EL (cell line): ENCODE results near the gene FKBP7.
"Not testable (repeated sequence)": the region's sequence is repeated elsewhere in the genome, so short reads cannot be mapped to it uniquely, and the experiment has no call there.

Experiments used
- DNase-seq: peaks from one replicate; pipeline ENCODE4 v3.0.0-alpha.2; 2016

FKBP7 gene

DNA sequence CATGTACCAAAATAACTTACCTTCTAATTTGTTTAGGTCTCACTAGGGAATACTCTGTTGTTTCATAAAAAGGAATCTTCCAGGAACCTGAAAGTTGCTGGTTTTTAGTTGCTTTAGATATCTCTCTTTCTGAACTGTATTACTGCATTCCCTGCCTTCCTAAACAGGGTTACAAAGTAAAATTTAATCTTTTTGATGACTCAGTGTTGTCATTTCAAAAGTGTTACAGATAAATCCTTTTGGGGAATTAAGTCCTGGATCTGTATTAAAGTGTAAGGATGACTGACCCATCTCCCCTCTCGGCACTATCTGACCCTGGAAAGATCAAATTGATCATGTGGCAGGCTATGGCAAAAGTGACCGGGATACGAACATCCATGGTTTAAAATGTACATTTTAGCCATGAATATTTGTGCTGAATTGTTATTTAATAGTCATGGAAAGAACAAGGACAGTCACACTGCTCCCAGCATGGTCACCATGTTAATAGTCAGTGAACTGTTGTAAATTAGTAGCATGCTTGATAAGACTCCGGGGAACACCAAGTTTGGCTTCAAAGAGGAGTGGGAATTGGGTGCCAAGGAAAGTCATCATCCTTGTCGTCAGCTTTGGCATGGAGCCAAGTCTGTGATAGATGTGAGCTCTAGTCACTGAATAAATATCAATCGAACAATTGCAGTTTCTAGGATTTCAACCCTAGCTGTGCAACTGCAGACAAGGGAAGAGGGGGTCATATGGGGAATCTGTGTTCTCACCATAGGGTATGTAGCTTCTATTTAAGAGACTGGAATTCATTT lies 6.0 kb upstream of the FKBP7 start:
- DNase-seq, result peak; percentile 13

GRCh38 chr2:178482437-178482836 lies 4.0 kb upstream of the FKBP7 start:
- DNase-seq, result no peak

DNA sequence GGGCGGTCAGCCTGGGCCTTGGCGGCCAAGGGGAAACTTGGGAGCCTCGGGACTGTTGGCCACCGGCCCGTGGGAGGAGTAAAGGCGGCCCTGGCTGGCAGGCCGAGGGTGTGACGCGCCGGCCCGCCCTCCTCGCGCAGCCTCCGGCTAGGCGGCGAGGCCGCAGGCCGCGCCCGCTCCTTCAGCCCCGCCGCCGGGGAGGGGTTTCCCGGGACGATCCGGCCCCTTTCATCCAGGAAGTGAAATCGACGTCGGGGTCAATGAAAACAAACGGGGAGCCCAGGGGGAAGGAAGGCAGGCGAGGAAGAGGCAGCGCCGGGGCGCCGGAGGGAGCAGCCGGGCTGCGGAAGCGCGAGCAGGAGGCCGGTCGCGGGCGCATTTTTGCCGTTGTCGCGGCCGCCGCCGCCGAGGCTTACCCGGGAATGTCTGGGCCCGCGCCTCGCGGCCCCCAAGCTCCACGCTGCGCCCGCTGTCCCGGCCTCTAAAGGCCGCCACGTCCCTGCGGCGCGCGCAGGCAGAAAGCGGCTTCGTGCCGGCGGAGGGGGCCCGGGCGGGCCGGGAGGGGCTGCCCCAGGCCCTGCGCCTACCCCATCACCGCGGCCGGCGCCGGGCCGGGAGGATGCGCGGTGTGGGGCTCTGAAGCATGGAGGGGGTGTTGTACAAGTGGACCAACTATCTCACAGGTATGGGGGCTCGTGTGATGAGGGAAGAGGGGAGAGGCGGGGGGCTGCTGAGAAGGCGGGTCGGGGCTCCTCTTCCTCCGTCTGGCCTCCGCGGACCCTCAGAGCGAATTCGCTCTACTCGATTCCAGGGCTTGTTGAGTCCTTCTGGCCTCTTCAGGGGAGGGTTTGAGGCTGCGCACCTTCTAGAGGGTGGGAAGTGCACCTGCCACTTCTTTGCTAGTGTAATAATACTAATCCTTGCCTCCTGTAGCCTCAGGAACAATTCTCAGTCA lies 2.1 kb upstream of the FKBP7 start, which contains the start of gene PLEKHA3:
PLEKHA3 (plus strand) TSS at position 231 of the 955 bp plus-strand sequence; CDS start at position 644, 413 bp downstream.
- DNase-seq, result peak; percentile 98

- no peak for DNase-seq
Observed at GRCh38 chr2:178479758-178480226, 1.4 kb upstream of the FKBP7 start.

DNA sequence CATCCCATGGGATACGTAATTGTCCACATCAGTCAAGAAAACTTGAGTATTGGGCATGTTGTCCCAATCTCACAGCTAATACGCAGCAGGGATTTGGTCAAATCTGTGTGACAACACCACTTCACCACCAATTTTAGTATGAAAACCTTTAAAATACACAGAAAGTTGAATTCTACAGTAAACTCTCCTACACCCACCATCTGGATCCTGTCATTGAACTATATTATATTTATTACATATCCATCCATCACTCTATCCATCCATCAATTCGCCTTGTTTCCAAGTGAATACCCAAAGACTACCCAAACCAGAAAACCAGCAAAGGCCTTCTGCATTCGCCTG lies 846 bp upstream of the FKBP7 start:
- DNase-seq, result no peak

DNA sequence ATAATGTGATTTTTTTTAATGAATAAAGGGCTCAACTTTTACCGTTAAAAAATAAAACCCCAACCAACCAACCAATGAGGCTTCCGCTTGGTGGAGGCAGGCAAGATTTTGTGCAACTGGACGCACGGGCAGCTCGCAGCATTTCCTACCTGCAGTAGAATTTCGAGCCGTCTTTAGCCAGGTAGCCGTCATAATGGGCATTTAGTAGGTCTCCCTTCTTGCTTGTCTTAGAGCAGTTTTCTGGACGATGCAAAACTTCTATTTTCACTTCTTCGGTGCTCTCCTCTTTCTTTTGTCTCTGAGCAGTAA lies 316 bp downstream of the FKBP7 start:
- DNase-seq, result no peak

DNA sequence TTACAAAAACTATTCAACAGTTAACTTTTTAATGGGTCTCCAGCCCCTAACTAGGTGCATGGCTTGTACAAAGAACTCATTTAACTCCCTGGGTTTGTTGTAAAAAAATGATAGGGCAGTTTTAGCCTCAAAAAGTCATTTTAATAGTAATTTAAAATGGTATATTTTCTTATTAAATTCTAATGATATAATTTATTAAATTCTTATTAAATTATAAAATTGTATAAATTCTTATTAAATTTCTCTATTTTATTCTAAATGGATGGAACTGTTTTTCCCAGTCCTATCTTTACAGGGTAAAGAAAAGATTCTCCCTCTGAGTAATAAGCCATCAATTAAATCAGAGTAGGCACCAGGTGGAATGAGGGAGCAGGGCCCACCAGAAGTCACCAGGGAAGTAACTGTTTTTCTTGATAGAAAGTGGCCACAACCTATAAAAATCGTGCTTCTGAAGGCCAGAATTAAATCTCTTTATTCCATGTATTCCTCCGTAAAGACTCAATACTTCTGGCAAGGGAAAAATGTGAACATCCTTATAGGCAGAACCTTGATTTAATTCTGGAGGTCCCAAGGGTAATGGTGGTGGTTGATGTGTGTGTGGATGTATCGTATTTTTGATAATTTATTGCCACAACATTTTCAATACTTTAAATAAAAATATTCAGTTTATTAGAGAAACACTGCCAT lies 814 bp downstream of the FKBP7 start:
- DNase-seq, result no peak

GRCh38 chr2:178476477-178476876 lies 1.9 kb downstream of the FKBP7 start:
- DNase-seq, result no peak

DNA sequence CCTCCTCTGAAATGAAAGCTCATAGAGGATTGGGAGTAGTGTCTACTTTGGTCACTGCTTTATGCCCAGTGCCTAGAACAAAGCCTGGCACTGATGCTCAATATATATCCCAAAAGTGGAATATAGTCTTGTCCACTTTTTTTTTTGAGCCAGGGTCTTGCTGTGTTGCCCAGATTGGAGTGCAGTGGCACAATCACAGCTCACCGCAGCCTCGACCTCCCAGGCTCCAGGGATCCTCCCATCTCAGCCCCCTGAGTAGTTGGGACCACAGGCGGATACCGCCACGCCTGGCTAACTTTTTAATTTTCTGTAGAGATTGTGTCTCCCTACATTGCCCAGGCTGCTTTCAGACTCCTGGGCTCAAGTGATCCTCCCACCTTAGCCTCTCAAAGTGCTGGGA lies 3.8 kb downstream of the FKBP7 start:
- no peak for DNase-seq

- peak; percentile 39 for DNase-seq
Observed at GRCh38 chr2:178473931-178474330, 4.5 kb downstream of the FKBP7 start.

- no peak for DNase-seq
Observed at GRCh38 chr2:178473373-178473772, 5.0 kb downstream of the FKBP7 start.

DNA sequence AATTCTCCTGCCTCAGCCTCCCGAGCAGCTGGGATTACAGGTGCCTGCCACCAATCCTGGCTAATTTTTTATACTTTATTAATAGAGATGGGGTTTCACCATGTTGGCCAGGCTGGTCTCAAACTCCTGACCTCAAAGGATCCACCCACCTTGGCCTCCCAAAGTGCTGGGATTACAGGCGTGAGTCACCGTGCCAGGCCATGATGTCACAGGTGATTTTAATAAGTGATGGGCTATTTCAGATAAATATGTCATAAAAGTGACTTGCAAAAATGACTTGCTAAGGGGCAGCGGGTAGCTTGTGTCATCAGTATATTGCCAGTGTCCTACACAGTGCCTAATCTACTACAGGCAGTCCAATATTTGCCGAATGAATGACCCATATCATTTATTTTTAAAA lies 7.1 kb downstream of the FKBP7 start:
- DNase-seq, result not testable (repeated sequence)

DNA sequence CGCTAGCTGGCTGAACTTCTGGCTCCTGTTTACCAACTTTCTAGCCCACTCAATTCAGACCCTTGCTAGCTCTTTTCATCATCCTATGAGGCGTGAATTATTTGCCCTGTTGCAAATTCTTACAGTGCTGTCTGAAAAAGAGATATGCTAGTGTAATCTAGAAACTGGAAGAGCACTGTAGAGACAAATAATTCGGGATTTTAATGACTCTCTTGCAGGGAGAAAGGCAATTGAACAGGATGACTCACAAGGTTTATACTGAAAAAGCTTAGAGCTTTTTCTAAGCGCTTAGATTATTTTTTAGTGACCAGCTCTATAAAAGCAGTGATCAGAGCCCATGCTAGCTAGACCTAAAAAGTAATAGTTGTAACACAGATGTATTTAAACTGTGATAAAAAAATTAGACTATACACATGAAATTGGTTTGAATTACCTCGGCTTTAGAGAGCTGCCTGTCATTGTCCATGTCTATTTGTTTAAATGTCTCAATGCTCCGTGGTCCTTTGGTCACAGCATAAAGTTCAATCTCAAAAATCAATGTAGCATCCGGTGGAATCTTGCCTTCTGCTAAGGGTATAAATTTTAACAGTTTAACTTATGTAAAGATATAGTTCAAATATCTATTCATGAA lies 9.1 kb downstream of the FKBP7 start:
- no peak for DNase-seq

DNA sequence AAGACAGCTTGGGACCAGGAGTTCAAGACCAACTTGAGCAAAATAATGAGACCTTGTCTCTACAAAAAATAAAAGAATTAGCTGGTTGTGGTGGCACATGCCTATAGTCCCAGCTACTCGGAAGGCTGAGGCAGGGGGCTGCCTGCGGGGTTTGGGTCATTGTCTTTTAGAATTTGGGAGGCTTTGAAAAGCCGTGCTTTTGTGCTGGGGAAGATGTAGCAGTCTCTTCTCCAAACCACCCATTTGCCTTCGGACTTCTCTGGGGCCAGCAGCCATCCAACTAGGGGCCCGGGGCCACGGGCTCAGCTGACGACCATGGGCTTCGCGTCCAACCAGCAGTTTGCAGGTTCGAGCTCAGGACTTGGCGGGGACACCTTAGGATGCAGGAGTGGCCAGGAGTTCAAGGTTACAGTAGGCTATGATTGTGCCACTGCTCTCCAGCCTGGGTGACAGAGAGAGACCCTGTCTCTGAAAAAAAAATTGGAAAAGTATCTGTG lies 21.0 kb downstream of the FKBP7 start:
- DNase-seq, result no peak

DNA sequence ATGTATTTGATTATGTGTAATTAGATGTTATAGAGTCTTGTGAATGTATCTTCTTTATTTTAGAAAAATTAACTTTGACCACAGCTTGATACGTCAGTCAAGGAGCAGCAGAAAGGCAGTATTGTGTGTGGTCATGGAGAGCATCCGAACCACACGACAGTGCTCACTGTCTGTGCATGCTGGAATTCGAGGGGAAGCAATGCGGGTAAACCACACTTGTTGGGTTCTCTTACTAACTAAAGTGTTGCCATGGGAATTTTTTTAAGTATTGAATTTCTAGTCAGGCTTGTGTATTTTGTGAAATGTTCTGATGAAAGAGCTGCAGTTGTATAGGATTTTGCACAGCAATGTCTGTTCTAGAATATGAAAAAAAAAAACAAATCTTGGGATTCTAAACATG lies 22.5 kb downstream of the FKBP7 start:
- DNase-seq, result no peak

DNA sequence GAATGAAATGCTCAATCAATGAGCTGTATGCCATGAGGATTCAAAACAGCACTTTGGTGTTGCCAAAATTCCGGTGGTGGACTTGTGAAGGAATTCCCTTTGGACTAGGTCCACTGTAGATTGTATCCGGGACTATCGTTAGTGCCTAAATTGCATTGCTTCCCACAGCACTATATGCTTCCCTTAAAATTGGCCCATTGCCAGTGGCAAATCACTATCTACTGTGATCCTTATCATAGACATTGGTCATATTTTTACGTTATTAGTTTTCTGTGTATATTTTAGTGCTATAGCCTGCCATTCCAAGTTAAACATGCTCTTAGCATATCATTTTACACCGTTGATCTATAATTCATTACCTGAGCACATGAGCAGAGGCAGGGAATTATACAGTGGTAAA lies 25.5 kb downstream of the FKBP7 start:
- DNase-seq, result no peak

GRCh38 chr2:178452334-178452733 lies 26.1 kb downstream of the FKBP7 start:
- no peak for DNase-seq

DNA sequence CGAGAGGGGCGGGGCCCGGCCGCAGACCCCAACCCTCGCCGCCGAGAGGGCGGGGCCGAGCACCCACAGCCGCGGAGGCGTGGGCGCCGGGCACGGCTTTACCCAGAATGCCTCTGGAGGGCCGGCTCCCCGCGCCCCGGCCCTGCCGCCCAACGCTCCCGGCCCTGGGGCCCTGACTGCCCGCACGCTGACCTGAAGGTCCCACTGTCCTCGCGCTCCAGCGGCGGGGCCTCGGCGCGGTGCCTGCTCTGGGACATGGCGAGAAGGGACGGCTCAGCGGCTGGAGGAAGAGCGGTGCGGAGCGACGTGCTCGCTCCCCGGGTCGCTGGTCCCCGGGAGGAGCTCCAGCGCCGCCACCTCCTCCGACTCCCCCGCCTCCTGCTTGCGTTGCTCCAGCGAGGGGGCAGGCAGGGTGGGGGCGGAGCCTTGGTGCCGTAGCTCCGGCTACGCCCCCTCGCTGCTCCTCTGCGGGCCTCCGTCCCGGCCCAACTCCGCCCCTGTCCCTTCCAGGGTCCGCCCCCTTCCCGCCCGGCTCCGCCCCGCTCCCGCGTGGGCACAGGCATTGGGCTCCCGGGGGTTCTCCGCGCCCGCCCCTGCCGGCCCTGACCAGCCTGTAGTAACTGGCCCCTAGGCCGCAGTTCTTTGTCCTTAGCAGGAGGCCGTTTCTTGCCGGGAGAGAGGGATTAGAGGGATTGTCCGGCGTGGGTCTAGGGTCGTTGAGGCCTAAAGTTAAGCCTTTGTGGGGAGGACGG lies 27.4 kb downstream of the FKBP7 start, which contains the start of the genes PJVK and PRKRA:
PJVK (plus strand) TSS at position 605 of the 752 bp plus-strand sequence. CDS start 2,032 bp downstream, outside the sequence.
PRKRA (minus strand) TSS at position 402 of the 752 bp plus-strand sequence; CDS start at position 257, 145 bp downstream.
- peak; percentile 97 for DNase-seq

- no peak for DNase-seq
Observed at GRCh38 chr2:178450524-178450773, 28.0 kb downstream of the FKBP7 start.

DNA sequence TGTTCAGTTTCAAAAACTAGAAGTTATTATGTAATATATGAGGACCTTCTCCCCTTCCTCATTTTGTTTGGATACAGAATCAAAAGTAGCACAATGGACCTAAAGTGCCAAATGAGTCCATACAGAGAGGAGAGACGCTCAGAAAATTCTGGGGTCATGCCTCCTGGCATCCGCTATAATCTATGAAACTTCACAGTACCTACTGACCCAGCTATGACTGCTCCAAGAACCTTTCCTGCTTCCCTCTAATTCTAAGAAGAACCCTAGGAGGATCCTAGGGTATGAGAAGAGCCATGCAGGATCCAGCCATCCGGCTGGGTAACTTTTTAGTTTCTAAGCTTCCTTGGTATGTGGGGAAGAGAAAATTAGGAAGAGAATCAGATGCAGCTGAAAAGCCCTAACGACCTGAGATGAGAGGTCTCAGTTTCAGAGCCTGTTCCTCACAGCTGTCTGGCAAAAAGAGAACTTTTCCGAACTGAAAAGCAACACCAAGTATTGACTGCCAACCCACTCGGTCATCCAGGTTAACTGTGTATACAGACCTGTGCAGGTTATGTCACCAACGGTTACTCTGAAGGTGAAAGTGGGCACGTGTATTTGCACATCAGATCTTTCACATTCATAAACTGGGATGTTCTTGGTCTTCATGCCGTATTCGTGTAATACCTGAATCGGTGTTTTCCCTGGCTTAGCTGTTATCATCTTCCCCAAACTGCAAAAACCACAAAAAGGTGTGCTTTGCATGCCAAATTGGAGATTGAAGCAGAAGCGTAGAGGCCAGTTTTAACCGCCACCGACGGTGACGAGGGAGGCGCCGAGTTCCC lies 28.5 kb downstream of the FKBP7 start:
- peak; percentile 18 for DNase-seq
